Liver (tissue), 9 donors: ENCODE data around the gene ABCA1. TPM values are rescaled to one million over a fixed set of nuclear protein-coding genes. Genes with fewer than 3 reads are reported as not detected.

Experiments used
- DNase-seq: peaks from one replicate; pipeline ENCODE4 v3.0.0-alpha.2; 2017; ENCODE audit warnings: low spot score
- H3K27ac ChIP-seq, 2 donors: one replicate each; pipeline ENCODE4 v1.7.0; 2013; ENCODE audit warnings: inconsistent platforms in 2 of 2, low read length in 2 of 2, control low read depth in 1 of 2, low read depth in 1 of 2, mild to moderate bottlenecking in 1 of 2
- H3K27me3 ChIP-seq, 4 donors: one replicate each; pipeline versions ENCODE4 v1.6.1 to v1.7.0; 2013; ENCODE audit warnings: low read length in 3 of 4, inconsistent platforms in 1 of 4, mild to moderate bottlenecking in 1 of 4, moderate library complexity in 1 of 4; ENCODE audit not compliant: control insufficient read depth in 4 of 4, insufficient read depth in 4 of 4
- H3K36me3 ChIP-seq, 4 donors: one replicate each; pipeline versions ENCODE4 v1.6.1 to v1.7.0; 2013; ENCODE audit warnings: low read length in 3 of 4, mild to moderate bottlenecking in 3 of 4, low read depth in 1 of 4, moderate library complexity in 1 of 4; ENCODE audit not compliant: control insufficient read depth in 4 of 4, insufficient read depth in 3 of 4
- H3K4me1 ChIP-seq, 4 donors: one replicate each; pipeline versions ENCODE4 v1.6.1 to v1.7.0; 2013; ENCODE audit warnings: low read length in 3 of 4, mild to moderate bottlenecking in 3 of 4, moderate library complexity in 1 of 4; ENCODE audit not compliant: control insufficient read depth in 4 of 4, insufficient read depth in 4 of 4
- H3K4me3 ChIP-seq, 3 donors: one replicate each; pipeline versions ENCODE4 v1.6.1 to v1.7.0; 2013; ENCODE audit warnings: low read length in 3 of 3, control low read depth in 1 of 3, low read depth in 1 of 3, mild to moderate bottlenecking in 1 of 3
- H3K9ac ChIP-seq, 2 donors: one replicate each; pipeline ENCODE4 v1.7.0; 2013; ENCODE audit warnings: low read length in 2 of 2, mild to moderate bottlenecking in 2 of 2, moderate library complexity in 2 of 2, control low read depth in 1 of 2, low read depth in 1 of 2
- H3K9me3 ChIP-seq, 4 donors: one replicate each; pipeline versions ENCODE4 v1.6.1 to v1.7.0; 2013; ENCODE audit warnings: low read length in 3 of 4; ENCODE audit not compliant: control insufficient read depth in 4 of 4
- EGR1 ChIP-seq, 2 donors: IDR thresholded peaks; 2 replicates each; pipeline ENCODE4 v1.6.1; 2016 to 2018; ENCODE audit warnings: antibody characterized with exemption in 2 of 2, low read depth in 2 of 2
- FOXA1 ChIP-seq: IDR thresholded peaks from 2 replicates; pipeline ENCODE4 v1.6.1; 2016; ENCODE audit warnings: antibody characterized with exemption
- FOXA2 ChIP-seq: IDR thresholded peaks from 2 replicates; pipeline ENCODE4 v1.6.1; 2016; ENCODE audit warnings: antibody characterized with exemption
- GABPA ChIP-seq, 2 donors: IDR thresholded peaks in 1 of 2; conservative IDR thresholded peaks in 1 of 2; 2 replicates each; pipeline ENCODE4 v1.6.1; 2016; ENCODE audit warnings: antibody characterized with exemption in 2 of 2, mild to moderate bottlenecking in 1 of 2, moderate library complexity in 1 of 2
- HNF4A ChIP-seq, 2 donors: conservative IDR thresholded peaks; 2 replicates each; pipeline ENCODE4 v1.6.1; 2016; ENCODE audit warnings: antibody characterized with exemption in 2 of 2, mild to moderate bottlenecking in 2 of 2
- HNF4G ChIP-seq: IDR thresholded peaks from 2 replicates; pipeline ENCODE4 v1.6.1; 2016; ENCODE audit warnings: antibody characterized with exemption
- JUND ChIP-seq, 2 donors: IDR thresholded peaks; 2 replicates each; pipeline ENCODE4 v1.6.1; 2016; ENCODE audit warnings: antibody characterized with exemption in 2 of 2
- NR2F2 ChIP-seq: IDR thresholded peaks from 2 replicates; pipeline ENCODE4 v1.6.1; 2016; ENCODE audit warnings: antibody characterized with exemption
- RAD21 ChIP-seq, 2 donors: IDR thresholded peaks; 2 replicates each; pipeline ENCODE4 v1.6.1; 2016; ENCODE audit warnings: antibody characterized with exemption in 2 of 2, mild to moderate bottlenecking in 2 of 2
- RXRA ChIP-seq, 2 donors: IDR thresholded peaks; 2 replicates each; pipeline ENCODE4 v1.6.1; 2017 to 2018; ENCODE audit warnings: antibody characterized with exemption in 2 of 2, mild to moderate bottlenecking in 1 of 2
- SP1 ChIP-seq: IDR thresholded peaks from 2 replicates; pipeline ENCODE4 v1.6.1; 2018; ENCODE audit warnings: antibody characterized with exemption, mild to moderate bottlenecking
- TAF1 ChIP-seq: conservative IDR thresholded peaks from 2 replicates; pipeline ENCODE4 v1.6.1; 2016; ENCODE audit warnings: antibody characterized with exemption, mild to moderate bottlenecking
- YY1 ChIP-seq: IDR thresholded peaks from 2 replicates; pipeline ENCODE4 v1.6.1; 2016; ENCODE audit warnings: antibody characterized with exemption, mild to moderate bottlenecking
- WGBS: extraction: QIAGEN DNeasy Blood & Tissue Kit; methylation state at CpG from one replicate; pipeline ENCODE4 v1.1.7; 2013; 5-methylcytosine and 5-hydroxymethylcytosine counted together
- polyA plus RNA-seq, 2 donors: library from polyadenylated mRNA; stranded (reverse) in 1 of 2; unstranded in 1 of 2; fragments of 200-250 nt in 1 of 2; fragments of >200 nt in 1 of 2; fragmentation: Nextera tagmentation in 1 of 2; extraction: Ambion mirVana in 1 of 2; gene quantifications; one replicate each; pipeline versions ENCODE4 v1.2.1 to v1.2.3, GENCODE V29; 2013 to 2015
- total RNA-seq, 2 donors: library from RNA; depleted of rRNA; stranded (reverse); fragments of >200 nt; gene quantifications; one replicate each; pipeline ENCODE4 v1.2.3, GENCODE V29; 2014
- TF ChIP-seq, protein P1 (sequence below): IDR thresholded peaks from 2 replicates; pipeline ENCODE4 v1.6.1; 2016; ENCODE audit warnings: antibody characterized with exemption
- TF ChIP-seq, protein P2 (sequence below): fragments of 150-350 bp; IDR thresholded peaks from 2 replicates; pipeline ENCODE4 v1.5.1; 2017; ENCODE audit warnings: improper control_type of control experiment, low read depth, low read length; ENCODE audit not compliant: missing input control
- TF ChIP-seq, protein P3 (sequence below): IDR thresholded peaks from 2 replicates; pipeline ENCODE4 v1.6.1; 2016; ENCODE audit warnings: antibody characterized with exemption
- TF ChIP-seq, protein P4 (sequence below): IDR thresholded peaks from 2 replicates; pipeline ENCODE4 v1.6.1; 2016; ENCODE audit warnings: antibody characterized with exemption
- TF ChIP-seq, protein P5 (sequence below): IDR thresholded peaks from 2 replicates; pipeline ENCODE4 v1.6.1; 2016; ENCODE audit warnings: antibody characterized with exemption, mild to moderate bottlenecking
- donor health status: healthy.
- donor health status: healthy.
- donor health status: healthy.
- donor health status: healthy.
- donor health status: healthy.

Gene ABCA1
- total and polyA plus RNA-seq, 4 donors = 15.4 to 223 (median 62.9) TPM

DNA sequence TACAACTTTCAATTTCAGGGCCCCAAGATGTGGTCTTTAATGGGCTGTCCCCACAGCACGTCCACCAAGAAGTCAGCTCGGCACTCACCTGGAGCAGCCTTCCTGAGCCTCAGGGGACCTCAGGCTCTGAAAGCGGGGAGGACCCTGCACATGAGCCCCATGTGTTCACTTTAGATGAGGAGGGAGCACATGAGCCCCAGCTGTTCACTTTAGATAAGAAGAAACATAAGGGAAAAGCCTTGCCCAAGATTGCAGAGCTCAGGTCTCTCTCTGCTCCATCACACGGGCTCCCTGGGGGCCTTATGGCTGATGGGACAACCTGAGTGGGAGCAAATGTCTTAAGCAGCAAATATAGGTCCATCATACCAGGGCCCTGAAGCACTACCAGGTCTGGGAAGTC, 107.6 kb downstream of the ABCA1 start:
- no peak for TF ChIP-seq HNF4G
- Histone ChIP-seq H3K4me3 (no peak overlapping the region), H3K9ac (no peak overlapping the region), H3K9me3 (no peaks in the 10 kb centered on the region), H3K4me1 (peaks cover 3 to 36% (median 25%) of the 10 kb centered on the region in 4 donors), H3K27ac (no peak overlapping the region), H3K27me3 (no peaks in the 10 kb centered on the region), H3K36me3 (peaks cover 28 to 96% (median 92%) of the 10 kb centered on the region in 4 donors)
- DNase-seq = no peak
- WGBS = 96% methylated on average over 4 of the region's 4 CpGs

DNA sequence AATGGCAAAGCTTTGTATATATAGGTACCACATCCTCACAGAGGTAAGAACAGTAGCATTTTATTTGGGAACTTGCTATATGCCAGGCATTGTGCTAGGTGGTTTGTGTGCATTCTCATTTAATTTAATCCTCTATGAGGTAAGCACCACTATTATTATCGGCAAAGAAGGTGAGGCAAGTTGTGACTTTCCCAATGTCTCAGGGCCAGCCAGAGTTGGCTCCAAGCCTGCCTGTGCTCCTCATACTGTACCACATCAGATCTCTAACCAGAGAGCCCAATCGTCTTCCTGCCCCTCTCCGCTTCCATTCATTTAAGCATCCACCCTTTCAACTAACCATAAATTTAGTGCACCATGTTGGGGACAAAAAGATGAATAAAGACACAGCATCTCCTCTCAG, 108.9 kb downstream of the ABCA1 start:
- no peaks in the 10 kb centered on the region for H3K9me3 ChIP-seq
- TF ChIP-seq, protein P1, sequence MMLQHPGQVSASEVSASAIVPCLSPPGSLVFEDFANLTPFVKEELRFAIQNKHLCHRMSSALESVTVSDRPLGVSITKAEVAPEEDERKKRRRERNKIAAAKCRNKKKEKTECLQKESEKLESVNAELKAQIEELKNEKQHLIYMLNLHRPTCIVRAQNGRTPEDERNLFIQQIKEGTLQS = no peak
- TF ChIP-seq, protein P2, sequence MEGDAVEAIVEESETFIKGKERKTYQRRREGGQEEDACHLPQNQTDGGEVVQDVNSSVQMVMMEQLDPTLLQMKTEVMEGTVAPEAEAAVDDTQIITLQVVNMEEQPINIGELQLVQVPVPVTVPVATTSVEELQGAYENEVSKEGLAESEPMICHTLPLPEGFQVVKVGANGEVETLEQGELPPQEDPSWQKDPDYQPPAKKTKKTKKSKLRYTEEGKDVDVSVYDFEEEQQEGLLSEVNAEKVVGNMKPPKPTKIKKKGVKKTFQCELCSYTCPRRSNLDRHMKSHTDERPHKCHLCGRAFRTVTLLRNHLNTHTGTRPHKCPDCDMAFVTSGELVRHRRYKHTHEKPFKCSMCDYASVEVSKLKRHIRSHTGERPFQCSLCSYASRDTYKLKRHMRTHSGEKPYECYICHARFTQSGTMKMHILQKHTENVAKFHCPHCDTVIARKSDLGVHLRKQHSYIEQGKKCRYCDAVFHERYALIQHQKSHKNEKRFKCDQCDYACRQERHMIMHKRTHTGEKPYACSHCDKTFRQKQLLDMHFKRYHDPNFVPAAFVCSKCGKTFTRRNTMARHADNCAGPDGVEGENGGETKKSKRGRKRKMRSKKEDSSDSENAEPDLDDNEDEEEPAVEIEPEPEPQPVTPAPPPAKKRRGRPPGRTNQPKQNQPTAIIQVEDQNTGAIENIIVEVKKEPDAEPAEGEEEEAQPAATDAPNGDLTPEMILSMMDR = no peak
- H3K9ac ChIP-seq = no peak overlapping the region
- H3K4me3 ChIP-seq = no peak overlapping the region
- H3K36me3 ChIP-seq = peaks cover 29 to 95% (median 89%) of the 10 kb centered on the region in 4 donors
- DNase-seq = no peak
- H3K27ac ChIP-seq = no peak overlapping the region
- H3K4me1 ChIP-seq = peaks cover 3 to 36% (median 26%) of the 10 kb centered on the region in 4 donors
- 70% methylated on average over 3 of the region's 3 CpGs for WGBS
- H3K27me3 ChIP-seq = no peaks in the 10 kb centered on the region

DNA sequence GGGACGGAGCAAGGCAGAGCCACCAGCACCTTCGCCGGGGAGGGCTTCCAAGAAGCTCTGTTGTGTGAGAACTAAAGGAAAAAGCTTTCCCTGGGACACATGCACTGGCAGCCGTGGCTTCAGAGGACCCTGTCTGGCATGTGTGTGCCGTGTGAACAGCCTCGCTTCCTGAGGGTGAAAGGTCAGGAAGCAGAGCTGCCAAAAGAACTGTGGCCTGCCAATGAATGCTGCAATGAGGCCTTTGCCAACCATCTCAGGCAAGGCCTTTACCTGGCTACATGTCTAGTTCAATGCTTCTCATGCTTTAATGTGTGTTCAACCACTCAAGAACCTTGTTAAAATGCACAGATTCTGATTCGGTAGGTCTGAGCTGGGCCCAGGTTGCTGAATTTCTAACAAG, 110.5 kb downstream of the ABCA1 start:
- TF ChIP-seq HNF4G (peak; percentile 48), TAF1 (no peak), GABPA (IDR thresholded peaks at IDR 0.05 in 1 of 2, conservative IDR thresholded peaks at IDR 0.05 in 1 of 2) (peak in 1 of 2 donors; percentile 33), HNF4A (conservative IDR thresholded peaks at IDR 0.05) (peak; percentile 75 to 88), YY1 (peak; percentile 66), FOXA1 (peak; percentile 12), SP1 (peak; percentile 70), RXRA (IDR thresholded peaks at IDR 0.05) (peak; percentile 89 to 95), NR2F2 (peak; percentile 95), EGR1 (IDR thresholded peaks at IDR 0.05; ENCODE audit: low read depth in 2 of 2) (peak in 1 of 2 donors; percentile 36), RAD21 (IDR thresholded peaks at IDR 0.05) (peak; percentile 38 to 66), JUND (IDR thresholded peaks at IDR 0.05) (peak; percentile 58 to 72), FOXA2 (no peak)
- TF ChIP-seq, protein P3, sequence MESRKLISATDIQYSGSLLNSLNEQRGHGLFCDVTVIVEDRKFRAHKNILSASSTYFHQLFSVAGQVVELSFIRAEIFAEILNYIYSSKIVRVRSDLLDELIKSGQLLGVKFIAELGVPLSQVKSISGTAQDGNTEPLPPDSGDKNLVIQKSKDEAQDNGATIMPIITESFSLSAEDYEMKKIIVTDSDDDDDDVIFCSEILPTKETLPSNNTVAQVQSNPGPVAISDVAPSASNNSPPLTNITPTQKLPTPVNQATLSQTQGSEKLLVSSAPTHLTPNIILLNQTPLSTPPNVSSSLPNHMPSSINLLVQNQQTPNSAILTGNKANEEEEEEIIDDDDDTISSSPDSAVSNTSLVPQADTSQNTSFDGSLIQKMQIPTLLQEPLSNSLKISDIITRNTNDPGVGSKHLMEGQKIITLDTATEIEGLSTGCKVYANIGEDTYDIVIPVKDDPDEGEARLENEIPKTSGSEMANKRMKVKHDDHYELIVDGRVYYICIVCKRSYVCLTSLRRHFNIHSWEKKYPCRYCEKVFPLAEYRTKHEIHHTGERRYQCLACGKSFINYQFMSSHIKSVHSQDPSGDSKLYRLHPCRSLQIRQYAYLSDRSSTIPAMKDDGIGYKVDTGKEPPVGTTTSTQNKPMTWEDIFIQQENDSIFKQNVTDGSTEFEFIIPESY = peak; percentile 67
- TF ChIP-seq, protein P2 = no peak
- TF ChIP-seq, protein P1 = peak; percentile 46
- TF ChIP-seq, protein P4, sequence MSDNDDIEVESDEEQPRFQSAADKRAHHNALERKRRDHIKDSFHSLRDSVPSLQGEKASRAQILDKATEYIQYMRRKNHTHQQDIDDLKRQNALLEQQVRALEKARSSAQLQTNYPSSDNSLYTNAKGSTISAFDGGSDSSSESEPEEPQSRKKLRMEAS = peak; percentile 91
- TF ChIP-seq, protein P5, sequence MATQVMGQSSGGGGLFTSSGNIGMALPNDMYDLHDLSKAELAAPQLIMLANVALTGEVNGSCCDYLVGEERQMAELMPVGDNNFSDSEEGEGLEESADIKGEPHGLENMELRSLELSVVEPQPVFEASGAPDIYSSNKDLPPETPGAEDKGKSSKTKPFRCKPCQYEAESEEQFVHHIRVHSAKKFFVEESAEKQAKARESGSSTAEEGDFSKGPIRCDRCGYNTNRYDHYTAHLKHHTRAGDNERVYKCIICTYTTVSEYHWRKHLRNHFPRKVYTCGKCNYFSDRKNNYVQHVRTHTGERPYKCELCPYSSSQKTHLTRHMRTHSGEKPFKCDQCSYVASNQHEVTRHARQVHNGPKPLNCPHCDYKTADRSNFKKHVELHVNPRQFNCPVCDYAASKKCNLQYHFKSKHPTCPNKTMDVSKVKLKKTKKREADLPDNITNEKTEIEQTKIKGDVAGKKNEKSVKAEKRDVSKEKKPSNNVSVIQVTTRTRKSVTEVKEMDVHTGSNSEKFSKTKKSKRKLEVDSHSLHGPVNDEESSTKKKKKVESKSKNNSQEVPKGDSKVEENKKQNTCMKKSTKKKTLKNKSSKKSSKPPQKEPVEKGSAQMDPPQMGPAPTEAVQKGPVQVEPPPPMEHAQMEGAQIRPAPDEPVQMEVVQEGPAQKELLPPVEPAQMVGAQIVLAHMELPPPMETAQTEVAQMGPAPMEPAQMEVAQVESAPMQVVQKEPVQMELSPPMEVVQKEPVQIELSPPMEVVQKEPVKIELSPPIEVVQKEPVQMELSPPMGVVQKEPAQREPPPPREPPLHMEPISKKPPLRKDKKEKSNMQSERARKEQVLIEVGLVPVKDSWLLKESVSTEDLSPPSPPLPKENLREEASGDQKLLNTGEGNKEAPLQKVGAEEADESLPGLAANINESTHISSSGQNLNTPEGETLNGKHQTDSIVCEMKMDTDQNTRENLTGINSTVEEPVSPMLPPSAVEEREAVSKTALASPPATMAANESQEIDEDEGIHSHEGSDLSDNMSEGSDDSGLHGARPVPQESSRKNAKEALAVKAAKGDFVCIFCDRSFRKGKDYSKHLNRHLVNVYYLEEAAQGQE = no peak
- Histone ChIP-seq H3K9me3 (no peaks in the 10 kb centered on the region), H3K27ac (peak overlapping the region; percentile 61 to 66), H3K36me3 (peaks cover 27 to 95% (median 82%) of the 10 kb centered on the region in 4 donors), H3K4me3 (no peak overlapping the region), H3K4me1 (peaks cover 3 to 42% (median 31%) of the 10 kb centered on the region in 4 donors), H3K27me3 (no peaks in the 10 kb centered on the region), H3K9ac (no peak overlapping the region)
- no peak for DNase-seq
- WGBS = 31% methylated on average over 7 of the region's 7 CpGs
